NCI-H2227 (cell line): ENCODE data around the gene IER3.
A peak's percentile ranks its signal among the peaks of the same experiment; 100 is the strongest.
"Not testable (repeated sequence)": the region's sequence is repeated elsewhere in the genome, so short reads cannot be mapped to it uniquely, and the experiment has no call there.

Source experiments
- DNase-seq: peaks from one replicate; lab custom pipeline; 2025; ENCODE audit not compliant: unreplicated experiment; lab: John Stamatoyannopoulos, UW

IER3 gene

GRCh38 chr6:30725713-30726505 is 18.4 kb downstream of the IER3 start:
- DNase-seq = peak; percentile 16

GRCh38 chr6:30724906-30725667 is 19.3 kb downstream of the IER3 start:
- no peak for DNase-seq

- DNase-seq = not testable (repeated sequence)
These were observed 20.3 kb downstream of the IER3 start for GRCh38 chr6:30723843-30724741.

DNA sequence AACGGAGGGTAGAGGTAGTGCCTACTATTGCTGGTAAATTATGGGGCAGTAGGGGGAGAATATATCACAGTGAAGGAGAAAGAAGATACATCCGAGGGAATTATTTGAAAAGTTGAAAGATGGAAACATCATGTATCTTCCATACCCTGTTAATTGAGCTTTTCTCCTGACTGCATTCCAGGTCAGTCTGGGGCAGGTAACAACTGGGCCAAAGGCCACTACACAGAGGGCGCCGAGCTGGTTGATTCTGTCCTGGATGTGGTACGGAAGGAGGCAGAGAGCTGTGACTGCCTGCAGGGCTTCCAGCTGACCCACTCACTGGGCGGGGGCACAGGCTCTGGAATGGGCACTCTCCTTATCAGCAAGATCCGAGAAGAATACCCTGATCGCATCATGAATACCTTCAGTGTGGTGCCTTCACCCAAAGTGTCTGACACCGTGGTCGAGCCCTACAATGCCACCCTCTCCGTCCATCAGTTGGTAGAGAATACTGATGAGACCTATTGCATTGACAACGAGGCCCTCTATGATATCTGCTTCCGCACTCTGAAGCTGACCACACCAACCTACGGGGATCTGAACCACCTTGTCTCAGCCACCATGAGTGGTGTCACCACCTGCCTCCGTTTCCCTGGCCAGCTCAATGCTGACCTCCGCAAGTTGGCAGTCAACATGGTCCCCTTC is 21.0 kb downstream of the IER3 start:
- DNase-seq = not testable (repeated sequence)

DNA sequence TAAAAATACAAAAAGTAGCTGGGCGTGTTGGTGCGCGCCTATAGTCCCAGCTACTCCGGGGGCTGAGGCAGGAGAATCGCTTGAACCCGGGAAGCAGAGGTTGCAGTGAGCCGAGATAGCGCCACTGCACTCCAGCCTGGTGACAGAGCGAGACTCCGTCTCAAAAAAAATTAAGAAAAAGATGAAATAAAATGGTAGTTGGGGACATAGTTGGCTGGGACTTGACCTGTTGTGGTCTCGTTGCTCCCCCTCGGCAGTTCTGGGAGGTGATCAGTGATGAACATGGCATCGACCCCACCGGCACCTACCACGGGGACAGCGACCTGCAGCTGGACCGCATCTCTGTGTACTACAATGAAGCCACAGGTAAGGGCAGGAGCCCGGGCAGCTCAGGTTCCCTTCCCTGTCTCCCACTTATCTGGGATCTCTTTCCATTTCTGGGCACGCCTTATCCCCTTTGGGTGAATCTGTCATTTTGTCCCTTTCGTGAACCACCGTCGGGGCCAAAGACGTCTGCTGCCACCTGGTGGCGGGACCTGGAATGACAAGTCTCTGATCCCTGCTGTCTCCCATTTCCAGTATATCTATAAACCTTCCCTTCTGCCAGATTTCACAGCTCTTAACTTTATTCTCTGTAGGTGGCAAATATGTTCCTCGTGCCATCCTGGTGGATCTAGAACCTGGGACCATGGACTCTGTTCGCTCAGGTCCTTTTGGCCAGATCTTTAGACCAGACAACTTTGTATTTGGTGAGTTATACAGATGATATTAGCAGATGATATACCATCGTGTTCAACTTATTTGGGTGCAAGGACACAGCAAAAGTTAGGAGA is 21.9 kb downstream of the IER3 start:
- peak; percentile 86 for DNase-seq

DNA sequence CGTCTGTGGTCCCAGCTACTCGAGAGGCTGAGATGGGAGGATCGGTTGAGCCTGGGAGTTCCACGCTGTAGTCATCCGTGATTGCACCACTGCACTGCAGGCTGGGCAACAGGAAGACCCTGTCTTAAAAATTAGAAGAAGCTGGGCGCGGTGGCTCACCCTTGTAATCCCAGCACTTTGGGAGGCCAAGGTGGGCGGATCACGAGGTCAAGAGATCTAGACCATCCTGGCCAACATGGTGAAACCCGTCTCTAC is 22.4 kb downstream of the IER3 start:
- not testable (repeated sequence) for DNase-seq

- DNase-seq = peak; percentile 97
These were observed 22.9 kb downstream of the IER3 start for GRCh38 chr6:30721198-30722024.

DNA sequence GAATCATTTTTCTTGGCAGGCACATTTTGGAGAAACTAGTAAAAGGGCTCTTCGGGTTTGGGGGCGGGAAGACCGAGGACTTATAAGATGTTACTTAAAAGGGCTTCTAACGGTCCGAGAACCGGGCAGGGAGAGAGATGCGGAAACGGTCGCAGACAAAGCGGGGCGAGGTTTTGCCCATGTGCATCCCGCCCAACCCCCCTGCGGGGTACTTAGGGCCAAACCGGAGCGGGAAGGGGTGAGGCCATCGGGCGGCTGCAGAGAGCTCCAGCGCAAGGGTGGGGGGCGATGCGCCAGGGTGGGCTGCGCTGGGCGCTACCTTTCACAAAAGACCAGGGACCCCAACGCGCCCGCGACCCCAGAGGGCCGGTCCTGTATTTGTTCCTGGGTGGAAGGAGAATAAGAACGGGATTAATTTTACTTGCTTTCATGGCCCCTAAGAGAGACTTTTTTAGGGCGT is 23.6 kb downstream of the IER3 start:
- peak; percentile 90 for DNase-seq

- peak; percentile 98 for DNase-seq
These were observed 24.3 kb downstream of the IER3 start, which contains the start of gene TUBB for GRCh38 chr6:30719791-30720737. Gene TUBB (plus strand): TSS chr6:30720352. CDS start chr6:30720507, 155 bp downstream.

- peak; percentile 46 for DNase-seq
These were observed 25.0 kb downstream of the IER3 start for GRCh38 chr6:30719356-30719755.

DNA sequence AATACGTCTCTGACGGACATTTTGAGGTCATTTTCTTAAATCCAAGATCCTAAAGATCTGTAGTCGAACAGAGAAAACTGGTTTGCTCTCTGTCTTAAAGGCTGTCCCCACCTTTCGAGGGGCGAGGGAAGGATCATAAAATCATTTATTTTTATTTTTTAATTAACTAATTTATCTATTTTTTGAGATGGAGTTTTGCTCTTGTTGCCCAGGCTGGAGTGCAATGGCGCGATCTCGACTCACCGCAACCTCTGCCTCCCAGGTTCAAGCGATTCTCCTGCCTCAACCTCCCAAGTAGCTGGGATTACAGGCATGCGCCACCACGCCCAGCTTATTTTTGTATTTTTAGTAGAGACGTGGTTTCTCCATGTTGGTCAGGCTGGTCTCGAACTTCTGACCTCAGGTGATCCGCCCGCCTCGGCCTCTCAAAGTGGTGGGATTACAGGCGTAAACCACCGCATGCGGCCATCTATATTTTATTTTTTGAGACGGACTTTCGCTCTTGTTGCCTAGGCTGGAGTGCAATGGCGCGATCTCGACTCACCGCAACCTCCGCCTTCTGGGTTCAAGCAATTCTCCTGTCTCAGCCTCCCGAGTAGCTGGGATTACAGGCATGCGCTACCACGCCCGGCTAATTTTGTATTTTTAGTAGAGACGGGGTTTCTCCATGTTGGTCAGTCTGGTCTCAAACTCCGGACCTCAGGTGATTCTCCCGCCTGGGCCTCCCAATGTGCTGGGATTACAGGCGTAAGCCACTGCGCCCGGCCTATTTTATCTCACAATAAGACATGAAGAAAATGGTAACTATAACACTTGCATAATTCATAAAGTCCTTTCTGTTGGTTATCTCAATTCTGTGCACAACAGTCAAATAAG is 26.3 kb downstream of the IER3 start:
- DNase-seq = not testable (repeated sequence)

- DNase-seq = peak; percentile 99
These were observed 27.1 kb downstream of the IER3 start, which contains the start of gene MDC1 for GRCh38 chr6:30717129-30717844. Gene MDC1 (minus strand): TSS chr6:30717281. CDS start chr6:30715175, 2,106 bp downstream.

GRCh38 chr6:30716879-30717128 is 27.5 kb downstream of the IER3 start:
- no peak for DNase-seq

GRCh38 chr6:30714263-30714662 is 30.1 kb downstream of the IER3 start:
- DNase-seq = no peak

GRCh38 chr6:30712441-30712945 is 31.9 kb downstream of the IER3 start:
- no peak for DNase-seq

- DNase-seq = no peak
These were observed 32.5 kb downstream of the IER3 start for GRCh38 chr6:30711758-30712380.
